Progenitor cell of endocrine pancreas (in vitro differentiated cells): ENCODE results near the gene PAK5. TPM values are rescaled to one million over a fixed set of nuclear protein-coding genes. Genes with fewer than 3 reads are reported as not detected.

Experiments
- DNase-seq: peaks from one replicate; pipeline ENCODE4 v3.0.0; 2021; ENCODE audit warnings: low spot score; ENCODE audit not compliant: unreplicated experiment
- H3K27ac Mint-ChIP-seq: 2 replicates; pipeline ENCODE4 v1.8.0; 2021; ENCODE audit warnings: mild to moderate bottlenecking, moderate library complexity, mixed read lengths
- H3K27me3 Mint-ChIP-seq: 2 replicates; pipeline ENCODE4 v1.8.0; 2021; ENCODE audit warnings: mixed read lengths
- H3K36me3 Mint-ChIP-seq: 2 replicates; pipeline ENCODE4 v1.8.0; 2022; ENCODE audit warnings: mixed read lengths; ENCODE audit not compliant: insufficient read depth
- H3K4me1 Mint-ChIP-seq: 2 replicates; pipeline ENCODE4 v1.8.0; 2021; ENCODE audit warnings: low read depth, mixed read lengths
- H3K4me3 Mint-ChIP-seq: 2 replicates; pipeline ENCODE4 v1.8.0; 2021; ENCODE audit warnings: low read depth, mild to moderate bottlenecking, moderate library complexity, mixed read lengths
- H3K9me3 Mint-ChIP-seq: 2 replicates; pipeline ENCODE4 v1.8.0; 2021; ENCODE audit warnings: low read depth, mixed read lengths
- CTCF ChIP-seq: fragments of 200-600 bp; sonication (generic); IDR thresholded peaks from one replicate; pipeline ENCODE4 v1.5.0; 2021; ENCODE audit warnings: antibody characterized with exemption, mild to moderate bottlenecking; ENCODE audit not compliant: unreplicated experiment
- total RNA-seq: library from RNA; stranded (reverse); gene quantifications from 2 replicates; pipeline ENCODE4 v1.2.1, GENCODE V29; 2021

PAK5 gene
- total RNA-seq, 1 donor from 2014 or later, result 12.2 TPM

GRCh38 chr20:9510911-9511310 lies 328.0 kb downstream of the PAK5 start:
- peaks cover 90% of the 10 kb centered on the region for H3K27me3 Mint-ChIP-seq
- TF ChIP-seq CTCF, result no peak
- no peak overlapping the region for H3K4me3 Mint-ChIP-seq
- H3K4me1 Mint-ChIP-seq, result peaks cover 10% of the 10 kb centered on the region
- H3K36me3 Mint-ChIP-seq, result no peaks in the 10 kb centered on the region
- no peak for DNase-seq
- H3K27ac Mint-ChIP-seq, result no peak overlapping the region
- no peaks in the 10 kb centered on the region for H3K9me3 Mint-ChIP-seq

- no peak overlapping the region for H3K4me3 Mint-ChIP-seq
- peaks cover 85% of the 10 kb centered on the region for H3K27me3 Mint-ChIP-seq
- no peak for TF ChIP-seq CTCF
- no peaks in the 10 kb centered on the region for H3K36me3 Mint-ChIP-seq
- DNase-seq, result no peak
- no peaks in the 10 kb centered on the region for H3K9me3 Mint-ChIP-seq
- no peak overlapping the region for H3K27ac Mint-ChIP-seq
- H3K4me1 Mint-ChIP-seq, result no peaks in the 10 kb centered on the region
These were observed 329.6 kb downstream of the PAK5 start for GRCh38 chr20:9509246-9509645.

- Mint-ChIP-seq H3K27me3 (peaks cover 85% of the 10 kb centered on the region), H3K4me1 (no peaks in the 10 kb centered on the region), H3K27ac (no peak overlapping the region), H3K4me3 (no peak overlapping the region), H3K9me3 (no peaks in the 10 kb centered on the region), H3K36me3 (no peaks in the 10 kb centered on the region)
- DNase-seq, result no peak
- TF ChIP-seq CTCF, result no peak
These were observed 330.1 kb downstream of the PAK5 start for GRCh38 chr20:9508696-9509178.

GRCh38 chr20:9508240-9508661 lies 330.6 kb downstream of the PAK5 start:
- no peak for DNase-seq
- Mint-ChIP-seq H3K4me1 (no peaks in the 10 kb centered on the region), H3K9me3 (no peaks in the 10 kb centered on the region), H3K36me3 (no peaks in the 10 kb centered on the region), H3K27ac (no peak overlapping the region), H3K4me3 (no peak overlapping the region), H3K27me3 (peaks cover 85% of the 10 kb centered on the region)
- TF ChIP-seq CTCF, result no peak

- H3K9me3 Mint-ChIP-seq, result no peaks in the 10 kb centered on the region
- no peak for DNase-seq
- no peaks in the 10 kb centered on the region for H3K4me1 Mint-ChIP-seq
- H3K4me3 Mint-ChIP-seq, result no peak overlapping the region
- H3K36me3 Mint-ChIP-seq, result no peaks in the 10 kb centered on the region
- H3K27ac Mint-ChIP-seq, result no peak overlapping the region
- H3K27me3 Mint-ChIP-seq, result peaks cover 86% of the 10 kb centered on the region
- no peak for TF ChIP-seq CTCF
These were observed 331.2 kb downstream of the PAK5 start for GRCh38 chr20:9507544-9508239.
